GM10266 (cell line): ENCODE data around the gene SRSF9.

Experiments used
- DNase-seq: peaks from one replicate; pipeline ENCODE4 v3.0.0; 2012; ENCODE audit errors: extremely low spot score
- TF ChIP-seq, protein P1 (sequence below): IDR thresholded peaks from 2 replicates; pipeline ENCODE4 v1.5.1; 2012; ENCODE audit warnings: mild to moderate bottlenecking, low read depth; ENCODE audit not compliant: control insufficient read depth, insufficient read depth; ENCODE audit errors: missing control alignments

Gene SRSF9

DNA sequence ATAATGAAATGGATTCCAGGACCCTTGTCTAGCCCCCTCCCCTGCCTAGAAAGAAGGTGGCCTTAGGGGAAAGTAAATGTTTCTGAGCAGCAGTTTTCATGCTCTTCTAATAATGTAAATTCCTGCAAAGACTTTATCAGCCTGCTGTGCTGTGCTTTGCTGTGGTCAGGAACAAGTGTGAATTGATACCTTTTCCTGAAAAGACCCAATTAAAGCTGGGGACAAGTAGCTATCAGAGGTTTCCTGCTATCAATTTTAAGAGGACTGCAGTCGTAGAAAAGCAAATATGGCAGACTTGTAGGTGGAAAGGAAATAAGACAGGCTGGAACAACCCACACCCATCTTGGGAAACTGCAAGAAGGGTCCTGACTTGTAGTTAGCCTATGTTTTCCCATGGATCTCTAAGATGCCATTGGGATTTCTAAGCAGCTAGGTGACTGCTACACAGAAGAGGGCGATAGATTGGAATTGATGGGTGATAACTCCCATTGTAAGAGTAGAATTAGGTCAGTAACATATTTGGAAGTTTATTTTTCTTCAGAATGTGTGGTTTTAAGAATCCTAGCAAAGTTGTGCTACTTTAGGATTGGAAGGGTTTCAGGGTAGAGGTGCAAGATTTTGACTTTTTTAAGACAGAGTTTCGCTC lies 29.4 kb upstream of the SRSF9 start:
- TF ChIP-seq, protein P1, sequence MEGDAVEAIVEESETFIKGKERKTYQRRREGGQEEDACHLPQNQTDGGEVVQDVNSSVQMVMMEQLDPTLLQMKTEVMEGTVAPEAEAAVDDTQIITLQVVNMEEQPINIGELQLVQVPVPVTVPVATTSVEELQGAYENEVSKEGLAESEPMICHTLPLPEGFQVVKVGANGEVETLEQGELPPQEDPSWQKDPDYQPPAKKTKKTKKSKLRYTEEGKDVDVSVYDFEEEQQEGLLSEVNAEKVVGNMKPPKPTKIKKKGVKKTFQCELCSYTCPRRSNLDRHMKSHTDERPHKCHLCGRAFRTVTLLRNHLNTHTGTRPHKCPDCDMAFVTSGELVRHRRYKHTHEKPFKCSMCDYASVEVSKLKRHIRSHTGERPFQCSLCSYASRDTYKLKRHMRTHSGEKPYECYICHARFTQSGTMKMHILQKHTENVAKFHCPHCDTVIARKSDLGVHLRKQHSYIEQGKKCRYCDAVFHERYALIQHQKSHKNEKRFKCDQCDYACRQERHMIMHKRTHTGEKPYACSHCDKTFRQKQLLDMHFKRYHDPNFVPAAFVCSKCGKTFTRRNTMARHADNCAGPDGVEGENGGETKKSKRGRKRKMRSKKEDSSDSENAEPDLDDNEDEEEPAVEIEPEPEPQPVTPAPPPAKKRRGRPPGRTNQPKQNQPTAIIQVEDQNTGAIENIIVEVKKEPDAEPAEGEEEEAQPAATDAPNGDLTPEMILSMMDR, result no peak
- no peak for DNase-seq

DNA sequence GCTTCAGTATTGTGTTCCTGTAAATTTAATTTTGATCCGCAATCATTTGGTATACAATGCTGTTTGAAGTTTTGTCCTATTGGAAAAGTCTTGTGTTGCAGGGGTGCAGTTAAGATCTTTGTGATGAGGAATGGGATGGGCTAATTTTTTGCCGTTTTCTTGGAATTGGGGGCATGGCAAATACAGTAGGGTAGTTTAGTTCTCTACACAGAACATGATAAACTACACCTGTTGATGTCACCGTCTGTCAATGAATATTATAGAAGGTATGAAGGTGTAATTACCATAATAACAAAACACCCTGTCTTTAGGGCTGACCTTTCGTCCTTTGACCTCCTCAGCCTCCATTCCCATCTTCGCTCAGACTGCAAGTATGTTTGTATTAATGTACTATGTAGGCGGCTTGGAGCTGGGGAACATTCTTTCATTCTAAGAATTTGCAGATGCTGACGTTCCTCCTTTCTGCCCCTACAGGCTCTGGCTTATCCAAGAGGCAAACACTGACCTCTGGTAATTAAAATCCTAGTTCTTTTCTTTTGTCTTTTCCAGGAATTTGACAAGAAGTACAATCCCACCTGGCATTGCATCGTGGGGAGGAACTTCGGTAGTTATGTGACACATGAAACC lies 28.1 kb upstream of the SRSF9 start:
- DNase-seq, result no peak
- TF ChIP-seq, protein P1, result no peak

DNA sequence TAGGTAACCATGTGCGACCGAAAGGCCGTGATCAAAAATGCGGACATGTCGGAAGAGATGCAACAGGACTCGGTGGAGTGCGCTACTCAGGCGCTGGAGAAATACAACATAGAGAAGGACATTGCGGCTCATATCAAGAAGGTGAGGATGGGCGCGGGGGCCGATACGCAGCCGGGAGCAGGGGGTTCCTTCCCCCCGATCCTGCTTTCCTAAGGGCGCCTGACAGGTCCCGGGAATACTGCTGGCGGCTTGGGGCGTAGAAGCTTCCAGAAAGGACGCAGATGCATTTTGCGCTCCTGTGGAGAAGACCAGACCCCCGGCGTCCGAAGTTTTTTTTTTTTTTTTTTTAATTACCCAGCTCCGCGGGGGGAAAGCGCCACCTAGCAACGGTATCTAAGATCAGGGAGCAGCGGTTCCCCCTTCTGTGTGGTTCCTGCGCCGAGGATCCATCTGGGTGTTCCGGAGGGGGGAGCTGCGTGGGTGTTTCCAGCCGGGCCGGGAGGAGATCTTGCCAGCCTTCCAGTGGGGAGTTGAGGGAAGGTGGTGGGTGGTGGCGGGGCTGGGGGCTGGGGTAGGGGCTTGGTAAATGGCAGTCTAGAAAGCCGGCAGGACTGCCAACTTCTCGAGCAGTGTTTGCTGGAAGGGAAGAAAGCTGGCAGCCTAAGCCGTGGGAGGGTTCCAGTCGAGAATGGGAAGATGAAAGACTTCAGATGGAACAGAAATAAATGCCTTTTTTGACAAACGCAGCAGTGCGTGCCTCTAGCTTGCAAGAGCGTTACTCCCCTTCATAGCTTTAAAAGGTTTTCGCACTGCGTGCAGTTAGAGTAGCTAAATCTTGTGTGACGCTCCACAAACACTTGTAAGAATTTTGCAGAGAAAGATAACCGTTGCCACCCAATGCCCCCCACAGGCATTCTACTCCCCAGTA lies 27.1 kb upstream of the SRSF9 start:
- TF ChIP-seq, protein P1, result peak; percentile 40
- DNase-seq, result peak; percentile 69

DNA sequence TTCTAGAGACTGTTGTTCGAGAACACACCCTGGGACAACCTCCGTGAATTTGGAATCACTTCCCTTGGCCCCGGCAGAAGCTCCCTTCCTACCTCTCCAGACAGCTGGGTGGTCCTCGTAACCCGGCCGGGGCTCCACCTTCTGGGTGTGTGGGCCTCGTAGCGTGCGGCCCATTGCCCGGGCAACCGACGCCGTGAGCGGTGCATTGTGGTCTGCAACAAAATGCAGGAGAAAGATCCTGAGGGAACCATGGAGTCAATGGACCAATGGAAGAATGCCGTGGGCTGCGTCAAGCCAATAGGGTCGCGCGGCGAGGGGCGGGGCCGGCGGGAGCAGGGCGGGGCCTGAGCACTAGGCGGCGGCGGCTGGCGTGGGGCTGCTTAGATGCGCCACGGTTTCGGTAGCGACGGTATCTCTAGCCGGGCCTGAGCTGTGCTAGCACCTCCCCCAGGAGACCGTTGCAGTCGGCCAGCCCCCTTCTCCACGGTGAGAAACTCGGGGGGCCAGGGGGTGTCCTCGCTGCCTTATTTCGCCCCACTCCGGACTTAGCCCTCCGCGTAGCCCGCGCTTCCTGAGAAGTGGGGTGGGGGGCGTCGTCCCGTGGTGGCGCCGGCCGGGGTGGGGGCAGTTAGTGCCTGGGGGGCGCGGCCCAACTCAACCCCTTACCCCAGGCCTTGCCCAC lies 26.3 kb upstream of the SRSF9 start, which contains the start of gene DYNLL1:
DYNLL1 (plus strand) TSS at position 383 of the 682 bp plus-strand sequence. CDS start 309 bp downstream, outside the sequence.
- peak; percentile 97 for DNase-seq
- TF ChIP-seq, protein P1, result no peak

DNA sequence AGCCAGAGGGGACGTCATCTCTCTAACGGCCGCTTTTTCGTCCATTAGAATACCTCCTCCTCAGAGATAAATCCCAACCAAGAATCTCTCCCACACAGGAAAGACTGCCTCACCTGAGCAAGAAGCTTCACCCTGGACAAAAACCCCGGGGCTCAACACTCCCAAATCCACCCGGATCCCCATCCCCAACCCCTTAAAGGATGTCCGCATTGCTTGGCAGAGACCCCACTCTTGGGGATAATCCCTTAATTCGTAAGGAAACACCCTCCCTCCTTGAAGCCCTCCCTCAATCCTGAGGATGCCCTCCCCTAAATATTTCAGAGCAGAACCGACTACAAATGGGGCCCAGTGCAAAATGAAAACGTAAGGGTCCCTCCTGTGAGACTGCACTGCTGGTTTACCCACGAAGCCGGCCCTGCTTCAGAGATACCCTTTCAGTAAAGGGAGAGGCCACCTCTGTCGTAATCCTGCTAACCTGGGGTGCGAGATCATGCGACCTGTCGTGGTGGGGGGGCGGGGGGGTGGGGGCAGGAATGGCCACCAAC lies 25.7 kb upstream of the SRSF9 start:
- TF ChIP-seq, protein P1, result no peak
- peak; percentile 35 for DNase-seq

DNA sequence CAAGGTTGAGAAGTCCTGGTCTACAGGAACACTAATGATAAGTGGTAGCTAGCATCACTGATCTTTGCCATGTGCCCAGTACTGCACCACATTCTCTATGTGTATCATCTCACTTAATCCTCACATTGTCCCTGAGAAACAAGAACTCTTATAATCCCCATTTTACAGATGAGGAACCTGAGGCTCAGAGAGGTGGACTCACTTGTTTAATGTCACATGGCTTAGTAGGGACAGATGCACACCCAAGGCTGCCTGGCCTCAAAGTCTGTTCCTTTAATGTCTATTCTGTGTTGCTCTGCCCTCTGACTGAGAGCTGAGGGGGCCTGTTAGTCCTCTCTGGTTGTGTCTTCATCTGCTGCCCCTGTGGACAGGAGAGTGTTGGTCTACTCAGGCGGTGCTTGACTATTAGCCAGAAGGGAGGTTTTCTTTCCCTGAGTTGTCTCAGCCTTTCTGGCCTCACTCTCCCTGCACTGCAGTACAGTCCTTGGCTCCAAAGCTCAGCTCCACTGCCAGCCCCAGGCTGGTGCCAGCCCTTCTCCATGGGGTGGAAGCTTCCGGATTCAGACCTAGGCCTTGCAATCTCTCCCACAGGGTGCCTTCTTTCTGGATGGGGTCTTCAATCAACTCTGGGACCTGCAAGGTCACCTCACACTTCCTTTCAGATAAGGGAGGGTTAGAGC lies 21.4 kb upstream of the SRSF9 start:
- TF ChIP-seq, protein P1, result no peak
- DNase-seq, result no peak
